OCI-LY3 (cell line): ENCODE measurements around the gene LAIR1.

Experiments used
- H2AFZ ChIP-seq: fragments of 200-600, 300-600 bp; shearing (Covaris generic); 2 replicates; pipeline ENCODE4 v1.6.0; 2014; ENCODE audit warnings: antibody characterized with exemption, low read depth, low read length
- H3K27ac ChIP-seq: fragments of 200-600, 300-600 bp; sonication (generic); 2 replicates; pipeline ENCODE4 v1.5.1; 2014; ENCODE audit warnings: mild to moderate bottlenecking, low read length, moderate library complexity, mixed read lengths
- H3K27me3 ChIP-seq: fragments of 200-600, 300-600 bp; sonication (generic); 2 replicates; pipeline ENCODE4 v1.6.1; 2014; ENCODE audit warnings: low read depth, low read length, mixed read lengths
- H3K36me3 ChIP-seq: fragments of 200-600, 300-600 bp; sonication (generic); replicated peaks from 2 replicates; pipeline ENCODE3; 2014; ENCODE audit warnings: low read depth, low read length, mixed read lengths
- H3K4me1 ChIP-seq: fragments of 300-600, 200-600 bp; sonication (generic); 2 replicates; pipeline ENCODE4 v1.6.1; 2014; ENCODE audit warnings: low read length, mixed read lengths
- H3K4me2 ChIP-seq: fragments of 200-600, 300-600 bp; sonication (generic); 2 replicates; pipeline ENCODE4 v1.6.1; 2014; ENCODE audit warnings: low read length, mixed read lengths
- H3K4me3 ChIP-seq: fragments of 300-600, 200-600 bp; sonication (generic); 2 replicates; pipeline ENCODE4 v1.5.1; 2014; ENCODE audit warnings: antibody characterized with exemption, mild to moderate bottlenecking, low read length, moderate library complexity
- H3K79me2 ChIP-seq: fragments of 300-600, 200-600 bp; shearing (Covaris generic); 2 replicates; pipeline ENCODE4 v1.6.1; 2014; ENCODE audit warnings: mild to moderate bottlenecking, low read length, mixed read lengths
- H3K9ac ChIP-seq: fragments of 300-600, 200-600 bp; shearing (Covaris generic); 2 replicates; pipeline ENCODE4 v1.6.0; 2014; ENCODE audit warnings: mild to moderate bottlenecking, low read length, moderate library complexity
- H3K9me3 ChIP-seq: fragments of 200-600, 300-600 bp; shearing (Covaris generic); 2 replicates; pipeline ENCODE4 v1.6.1; 2014; ENCODE audit warnings: low read length, mixed read lengths; ENCODE audit not compliant: insufficient read depth
- H4K20me1 ChIP-seq: fragments of 200-600, 300-600 bp; sonication (generic); 2 replicates; pipeline ENCODE4 v1.6.1; 2016; ENCODE audit warnings: low read length, mixed read lengths; ENCODE audit not compliant: insufficient read depth
- CTCF ChIP-seq: fragments of 200-600, 300-600 bp; sonication (generic); IDR thresholded peaks from 2 replicates; pipeline ENCODE4 v1.5.1; 2014; ENCODE audit warnings: antibody characterized with exemption, low read length, low read depth
- EZH2phosphoT487 ChIP-seq: fragments of 200-600 bp; shearing (Covaris generic); IDR thresholded peaks from 2 replicates; pipeline ENCODE4 v1.6.1; 2018; ENCODE audit warnings: antibody characterized with exemption, mixed run types, low read depth

Gene LAIR1

GRCh38 chr19:54400913-54401312 lies 36.2 kb upstream of the LAIR1 start:
- Histone ChIP-seq H3K9ac (no peak overlapping the region), H3K4me2 (no peak overlapping the region), H3K79me2 (no peaks in the 10 kb centered on the region), H3K27me3 (peaks cover 9% of the 10 kb centered on the region; the same call in 1 of the 2 replicates), H3K4me1 (no peaks in the 10 kb centered on the region), H3K36me3 (no peaks in the 10 kb centered on the region), H2AFZ (no peak overlapping the region), H3K27ac (no peak overlapping the region), H4K20me1 (no peaks in the 10 kb centered on the region), H3K9me3 (no peaks in the 10 kb centered on the region), H3K4me3 (no peak overlapping the region)
- no peak for TF ChIP-seq EZH2phosphoT487
- no peak for TF ChIP-seq CTCF

- H3K36me3 ChIP-seq = no peaks in the 10 kb centered on the region
- H3K9ac ChIP-seq = no peak overlapping the region
- H3K4me2 ChIP-seq = no peak overlapping the region
- H3K79me2 ChIP-seq = no peaks in the 10 kb centered on the region
- no peak overlapping the region for H2AFZ ChIP-seq
- no peak overlapping the region for H3K27ac ChIP-seq
- 0 out of 2 replicates have a peak, but pooled peaks cover 3% of the 10 kb centered on the region for H3K4me1 ChIP-seq
- no peaks in the 10 kb centered on the region for H4K20me1 ChIP-seq
- no peak overlapping the region for H3K4me3 ChIP-seq
- peaks cover 9% of the 10 kb centered on the region; the same call in 1 of the 2 replicates for H3K27me3 ChIP-seq
- H3K9me3 ChIP-seq = no peaks in the 10 kb centered on the region
- TF ChIP-seq EZH2phosphoT487 (no peak), CTCF (no peak)
Measured at GRCh38 chr19:54399189-54399588, 34.5 kb upstream of the LAIR1 start.

DNA sequence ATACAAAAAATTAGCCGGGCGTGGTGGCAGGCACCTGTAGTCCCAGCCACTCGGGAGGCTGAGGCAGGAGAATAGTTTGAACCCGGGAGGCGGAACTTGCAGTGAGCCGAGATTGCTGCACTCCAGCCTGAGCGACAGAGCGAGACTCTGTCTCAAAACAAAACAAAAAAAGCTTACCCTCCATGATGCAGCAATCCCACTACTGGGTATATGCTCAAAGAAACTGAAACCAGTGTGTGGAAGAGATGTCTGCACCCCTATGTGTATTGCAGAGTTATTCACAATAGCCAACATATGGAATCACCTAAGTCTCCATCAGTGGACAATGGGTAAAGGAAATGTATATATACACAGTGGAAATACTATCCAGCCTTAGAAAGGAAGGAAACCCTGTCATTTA lies 31.0 kb upstream of the LAIR1 start:
- TF ChIP-seq EZH2phosphoT487 (no peak), CTCF (no peak)
- no peaks in the 10 kb centered on the region for H4K20me1 ChIP-seq
- peaks cover 22% of the 10 kb centered on the region for H3K27me3 ChIP-seq
- H3K4me3 ChIP-seq = no peak overlapping the region
- H3K27ac ChIP-seq = no peak overlapping the region
- 0 out of 2 replicates have a peak, but pooled peaks cover 3% of the 10 kb centered on the region for H3K4me1 ChIP-seq
- H3K9ac ChIP-seq = no peak overlapping the region
- H3K36me3 ChIP-seq = no peaks in the 10 kb centered on the region
- no peaks in the 10 kb centered on the region for H3K9me3 ChIP-seq
- no peak overlapping the region for H2AFZ ChIP-seq
- no peaks in the 10 kb centered on the region for H3K79me2 ChIP-seq
- H3K4me2 ChIP-seq = no peak overlapping the region

DNA sequence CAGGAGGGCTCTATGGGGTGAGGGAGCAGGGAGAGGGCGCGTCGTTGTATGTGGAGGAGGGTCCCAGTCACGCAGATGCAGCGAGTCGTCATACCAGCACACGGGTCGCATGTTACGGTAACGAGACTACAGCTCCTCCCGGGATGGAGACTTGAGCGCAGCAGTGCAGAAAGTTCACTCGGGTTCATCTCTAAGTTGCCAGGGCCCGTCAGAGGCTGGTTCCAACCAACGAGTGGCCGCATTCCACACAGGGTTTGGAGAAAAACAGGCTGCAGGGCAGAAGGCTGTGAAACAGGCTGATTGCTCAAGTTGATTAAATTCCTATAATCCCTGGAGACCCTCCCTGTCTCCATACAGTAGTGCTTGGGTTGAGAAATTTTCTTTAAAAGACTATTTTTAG lies 28.6 kb upstream of the LAIR1 start:
- Histone ChIP-seq H3K4me2 (no peak overlapping the region), H3K4me1 (peaks cover 13% of the 10 kb centered on the region)
- TF ChIP-seq EZH2phosphoT487 = no peak
- TF ChIP-seq CTCF = no peak

More for the DNA sequence above, 28.6 kb upstream of the LAIR1 start:
- Histone ChIP-seq H3K27me3 (peaks cover 29% of the 10 kb centered on the region), H3K79me2 (no peaks in the 10 kb centered on the region), H2AFZ (no peak overlapping the region), H3K9ac (no peak overlapping the region), H3K36me3 (no peaks in the 10 kb centered on the region), H3K9me3 (no peaks in the 10 kb centered on the region), H4K20me1 (no peaks in the 10 kb centered on the region), H3K27ac (no peak overlapping the region), H3K4me3 (no peak overlapping the region)
